ENCODE data around the gene NOL4L. TPM values are rescaled to one million over a fixed set of nuclear protein-coding genes. Genes with fewer than 3 reads are reported as not detected.

The NOL4L gene
- polyA plus RNA-seq, 3 donors = 1.1 to 30.9 (median 2.8) TPM

DNA sequence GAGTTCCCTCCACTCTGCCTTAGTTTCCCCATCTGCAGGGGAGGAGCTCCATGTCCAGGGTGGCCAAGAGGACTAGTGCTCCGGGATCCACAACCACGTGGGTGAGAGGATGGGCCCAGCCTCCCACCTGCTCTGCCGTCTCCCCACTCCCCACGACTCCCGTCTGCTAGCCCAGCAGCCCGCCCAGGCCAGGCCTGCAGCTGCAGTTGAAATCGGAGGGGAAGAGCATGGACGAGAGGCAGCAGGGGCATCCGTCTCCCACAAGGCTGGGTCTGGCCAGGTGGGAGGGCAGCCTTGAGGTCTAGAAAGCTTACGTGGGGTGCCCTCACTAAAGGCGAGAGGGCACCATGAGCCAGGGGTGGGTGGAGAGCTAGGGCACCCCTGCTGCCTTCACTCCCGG, 8.6 kb downstream of the NOL4L start:
- no peaks in the 10 kb centered on the region for H3K36me3 ChIP-seq (replicated peaks in 1 of 2; ENCODE audit: control insufficient read depth in 1 of 2, insufficient read depth in 2 of 2, low read length in 2 of 2)
- intact Hi-C loops (cut with micrococcal nuclease) = loop anchor here in 1 of 2 donors (5.0 kb wide), 1 partner anchor 34 kb away; no protein-coding TSS in a partner anchor
- no peak overlapping the region for H2AFZ ChIP-seq (ENCODE audit: insufficient read depth, low read depth, low read length, poor library complexity, severe bottlenecking)
- H3K9me3 ChIP-seq (replicated peaks in 1 of 2; ENCODE audit: control insufficient read depth in 1 of 2, insufficient read depth in 1 of 2, low read length in 2 of 2) = no peaks in the 10 kb centered on the region
- Mint-ChIP-seq H3K27me3 (ENCODE audit: low read depth in 3 of 3) (peaks cover 2 to 7% (median 5%) of the 10 kb centered on the region in 3 donors), H3K36me3 (peaks cover 0 to 2% of the 10 kb centered on the region in 2 donors), H3K4me3 (no peak overlapping the region), H3K27ac (no peak overlapping the region), H3K4me1 (peaks cover 21% of the 10 kb centered on the region), H3K9me3 (no peaks in the 10 kb centered on the region)
- H3K27me3 ChIP-seq (ENCODE audit: control insufficient read depth in 2 of 2, insufficient read depth in 2 of 2, low read length in 2 of 2) = no peaks in the 10 kb centered on the region
- WGBS (ENCODE audit: insufficient coverage) = 91% methylated on average over 11 of the region's 12 CpGs
- TF ChIP-seq, protein P1, sequence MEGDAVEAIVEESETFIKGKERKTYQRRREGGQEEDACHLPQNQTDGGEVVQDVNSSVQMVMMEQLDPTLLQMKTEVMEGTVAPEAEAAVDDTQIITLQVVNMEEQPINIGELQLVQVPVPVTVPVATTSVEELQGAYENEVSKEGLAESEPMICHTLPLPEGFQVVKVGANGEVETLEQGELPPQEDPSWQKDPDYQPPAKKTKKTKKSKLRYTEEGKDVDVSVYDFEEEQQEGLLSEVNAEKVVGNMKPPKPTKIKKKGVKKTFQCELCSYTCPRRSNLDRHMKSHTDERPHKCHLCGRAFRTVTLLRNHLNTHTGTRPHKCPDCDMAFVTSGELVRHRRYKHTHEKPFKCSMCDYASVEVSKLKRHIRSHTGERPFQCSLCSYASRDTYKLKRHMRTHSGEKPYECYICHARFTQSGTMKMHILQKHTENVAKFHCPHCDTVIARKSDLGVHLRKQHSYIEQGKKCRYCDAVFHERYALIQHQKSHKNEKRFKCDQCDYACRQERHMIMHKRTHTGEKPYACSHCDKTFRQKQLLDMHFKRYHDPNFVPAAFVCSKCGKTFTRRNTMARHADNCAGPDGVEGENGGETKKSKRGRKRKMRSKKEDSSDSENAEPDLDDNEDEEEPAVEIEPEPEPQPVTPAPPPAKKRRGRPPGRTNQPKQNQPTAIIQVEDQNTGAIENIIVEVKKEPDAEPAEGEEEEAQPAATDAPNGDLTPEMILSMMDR (IDR thresholded peaks at IDR 0.05) = no peak
- H3K4me2 ChIP-seq (replicated peaks; ENCODE audit: extremely low read depth, low read length, poor library complexity, severe bottlenecking) = no peak overlapping the region
- H3K79me2 ChIP-seq (ENCODE audit: insufficient read depth, low read length) = peaks cover 8% of the 10 kb centered on the region
- peaks cover 23 to 27% of the 10 kb centered on the region in 2 donors for H3K4me1 ChIP-seq (ENCODE audit: control insufficient read depth in 1 of 2, insufficient read depth in 2 of 2, low read length in 2 of 2)
- no peak overlapping the region for H3K9ac ChIP-seq (ENCODE audit: insufficient read depth, low read length, poor library complexity, severe bottlenecking)
- no peak for DNase-seq
- no peak overlapping the region for H3K27ac ChIP-seq (ENCODE audit: low read depth in 1 of 2, low read length in 2 of 2)
- H3K4me3 ChIP-seq (replicated peaks in 1 of 3; ENCODE audit: low read depth in 2 of 3, low read length in 3 of 3) = no peak overlapping the region
- peaks cover 3% of the 10 kb centered on the region for H4K20me1 ChIP-seq (ENCODE audit: insufficient read depth, low read length)

DNA sequence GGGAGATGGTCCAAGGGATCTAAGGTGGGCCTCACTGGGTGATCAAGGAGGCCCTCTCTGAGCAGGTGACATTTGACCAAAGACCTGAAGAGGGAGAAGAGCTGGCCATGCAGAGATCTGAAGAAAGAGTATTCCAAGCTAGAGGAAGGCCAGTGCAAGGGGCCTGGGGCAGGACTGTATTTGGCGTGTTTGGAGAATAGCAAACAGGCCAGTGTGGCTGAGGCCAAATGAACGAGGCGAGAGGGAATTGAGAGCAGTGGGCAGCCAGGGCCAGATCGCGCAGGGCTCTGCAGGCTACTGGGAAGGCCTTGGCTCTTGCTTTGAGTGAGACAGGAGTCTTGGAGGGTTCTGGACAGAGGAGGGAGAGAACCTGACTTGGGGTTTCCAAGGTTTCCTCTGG, 9.3 kb downstream of the NOL4L start:
- TF ChIP-seq, protein P1 (IDR thresholded peaks at IDR 0.05) = no peak
- no peaks in the 10 kb centered on the region for H3K9me3 ChIP-seq (replicated peaks in 1 of 2; ENCODE audit: control insufficient read depth in 1 of 2, insufficient read depth in 1 of 2, low read length in 2 of 2)
- Mint-ChIP-seq H3K27me3 (ENCODE audit: low read depth in 3 of 3) (peaks cover 2 to 4% (median 2%) of the 10 kb centered on the region in 3 donors), H3K4me1 (peaks cover 18% of the 10 kb centered on the region), H3K9me3 (no peaks in the 10 kb centered on the region), H3K27ac (no peak overlapping the region), H3K36me3 (peaks cover 0 to 2% of the 10 kb centered on the region in 2 donors), H3K4me3 (no peak overlapping the region)
- H3K27ac ChIP-seq (ENCODE audit: low read depth in 1 of 2, low read length in 2 of 2) = no peak overlapping the region
- H3K36me3 ChIP-seq (replicated peaks in 1 of 2; ENCODE audit: control insufficient read depth in 1 of 2, insufficient read depth in 2 of 2, low read length in 2 of 2) = no peaks in the 10 kb centered on the region
- no peak overlapping the region for H3K4me3 ChIP-seq (replicated peaks in 1 of 3; ENCODE audit: low read depth in 2 of 3, low read length in 3 of 3)
- H3K27me3 ChIP-seq (ENCODE audit: control insufficient read depth in 2 of 2, insufficient read depth in 2 of 2, low read length in 2 of 2) = no peaks in the 10 kb centered on the region
- H3K4me2 ChIP-seq (replicated peaks; ENCODE audit: extremely low read depth, low read length, poor library complexity, severe bottlenecking) = no peak overlapping the region
- intact Hi-C loops (cut with micrococcal nuclease) = loop anchor here in 1 of 2 donors (5.0 kb wide), 1 partner anchor 34 kb away; no protein-coding TSS in a partner anchor
- DNase-seq = no peak
- WGBS (ENCODE audit: insufficient coverage) = 90% methylated on average over 5 of the region's 5 CpGs
- H4K20me1 ChIP-seq (ENCODE audit: insufficient read depth, low read length) = peaks cover 3% of the 10 kb centered on the region
- H3K9ac ChIP-seq (ENCODE audit: insufficient read depth, low read length, poor library complexity, severe bottlenecking) = no peak overlapping the region
- H3K4me1 ChIP-seq (ENCODE audit: control insufficient read depth in 1 of 2, insufficient read depth in 2 of 2, low read length in 2 of 2) = peaks cover 17 to 22% of the 10 kb centered on the region in 2 donors
- peaks cover 8% of the 10 kb centered on the region for H3K79me2 ChIP-seq (ENCODE audit: insufficient read depth, low read length)
- no peak overlapping the region for H2AFZ ChIP-seq (ENCODE audit: insufficient read depth, low read depth, low read length, poor library complexity, severe bottlenecking)

Data from CD14-positive monocyte (primary cell).